K562 (cell line): ENCODE data around the gene MET. TPM values are rescaled to one million over a fixed set of nuclear protein-coding genes. Genes with fewer than 3 reads are reported as not detected.

Source experiments
- ATAC-seq: fragments of 200-7000 bp; cut with Tn5 transposase; 3 replicates; pipeline ENCODE4 v1.9.1; 2020; ENCODE audit warnings: moderate library complexity
- BruUV-seq: library from RNA; stranded (reverse); fragments of 400-500 nt; replicated peaks from 2 replicates; lab custom pipeline; 2021; lab: Mats Ljungman, UMichigan
- CTCF ChIA-PET: fragments of 300-600 bp; formaldehyde crosslinking; extraction: SDS; loops from one replicate; lab custom pipeline; 2021; ENCODE audit warnings: low intra/inter-chr PET ratio; lab: Yijun Ruan, JAX
- POLR2A ChIA-PET: fragments of 300-600, 350-650 bp; sonication (Branson Sonifier 250); formaldehyde crosslinking; extraction: SDS; loops from one replicate; lab custom pipeline; 2021; ENCODE audit warnings: antibody characterized with exemption, inconsistent platforms; lab: Yijun Ruan, JAX
- DNase-seq, 4 experiments: peaks; one replicate each; pipeline versions ENCODE4 v3.0.0 to v3.0.0-alpha.2; 2011 to 2018; ENCODE audit warnings: low spot score in 3 of 4, mixed read lengths in 3 of 4; ENCODE audit errors: extremely low read depth in 1 of 4
- FAIRE-seq: peaks from 2 replicates; lab custom pipeline; 2011; peaks lifted over from hg19 to GRCh38; lab: Jason Lieb, UNC
- H2AFZ ChIP-seq: 2 replicates; pipeline ENCODE4 v1.6.0; 2011; ENCODE audit warnings: low read depth, low read length, control low read depth, inconsistent platforms
- H3K27ac ChIP-seq: fragments of 200-600 bp; 3 replicates; pipeline ENCODE4 v1.8.0; 2011; ENCODE audit warnings: low read depth, mild to moderate bottlenecking, control low read depth, inconsistent platforms, low read length, moderate library complexity, mixed read lengths; ENCODE audit errors: extremely low read depth
- H3K27me3 ChIP-seq, 2 experiments: fragments of 300-600 bp in 1 of 2; 2 replicates in 1 of 2; 3 replicates in 1 of 2; pipeline versions ENCODE4 v1.6.0 to v1.8.0; 2011; ENCODE audit warnings: inconsistent platforms in 2 of 2, low read length in 2 of 2, mild to moderate bottlenecking in 1 of 2, mixed read lengths in 1 of 2, moderate library complexity in 1 of 2; ENCODE audit not compliant: control insufficient read depth in 2 of 2, insufficient read depth in 2 of 2
- H3K36me3 ChIP-seq: fragments of 300-600 bp; 3 replicates; pipeline ENCODE4 v1.8.0; 2011; ENCODE audit warnings: mild to moderate bottlenecking, low read length, inconsistent platforms; ENCODE audit not compliant: control insufficient read depth, insufficient read depth
- H3K4me1 ChIP-seq, 2 experiments: fragments of 200-600 bp in 1 of 2; replicated peaks in 1 of 2; 2 replicates in 1 of 2; 3 replicates in 1 of 2; pipeline versions ENCODE4 v1.5.1 to v1.8.0; 2011; ENCODE audit warnings: inconsistent platforms in 2 of 2, low read length in 2 of 2, mild to moderate bottlenecking in 1 of 2, mixed read lengths in 1 of 2, moderate library complexity in 1 of 2; ENCODE audit not compliant: control insufficient read depth in 2 of 2, insufficient read depth in 2 of 2
- H3K4me2 ChIP-seq: 2 replicates; pipeline ENCODE4 v1.6.1; 2011; ENCODE audit warnings: low read length, control low read depth, inconsistent platforms, mixed read lengths; ENCODE audit not compliant: insufficient read depth
- H3K4me3 ChIP-seq: fragments of 200-600 bp; sonication (generic), shearing (Covaris generic); 2 replicates; pipeline ENCODE4 v1.5.1; 2016; ENCODE audit warnings: control low read depth, inconsistent platforms
- H3K79me2 ChIP-seq: fragments of 200-600 bp; 3 replicates; pipeline ENCODE4 v1.8.0; 2011; ENCODE audit warnings: low read length, inconsistent platforms; ENCODE audit not compliant: control insufficient read depth, insufficient read depth
- H3K9ac ChIP-seq, 2 experiments: 2 replicates each; pipeline versions ENCODE4 v1.6.0 to v1.6.1; 2011; ENCODE audit warnings: low read depth in 2 of 2, low read length in 2 of 2, control low read depth in 1 of 2, inconsistent platforms in 1 of 2, mild to moderate bottlenecking in 1 of 2, mixed read lengths in 1 of 2; ENCODE audit not compliant: insufficient read depth in 1 of 2
- H3K9me1 ChIP-seq: one replicate; pipeline ENCODE4 v1.6.0; 2011; ENCODE audit warnings: inconsistent platforms, mild to moderate bottlenecking, low read length, moderate library complexity; ENCODE audit not compliant: control insufficient read depth, insufficient read depth
- H3K9me3 ChIP-seq: replicated peaks from 2 replicates; pipeline ENCODE4 v1.5.1; 2011; ENCODE audit warnings: low read depth, low read length, inconsistent platforms; ENCODE audit not compliant: control insufficient read depth, insufficient read depth
- H4K20me1 ChIP-seq: replicated peaks from 2 replicates; pipeline ENCODE4 v1.6.1; 2011; ENCODE audit warnings: low read length, inconsistent platforms, mixed read lengths; ENCODE audit not compliant: control insufficient read depth, insufficient read depth
- DDX20 ChIP-seq: fragments of 450-650 bp; IDR thresholded peaks from 2 replicates; pipeline ENCODE4 v1.6.1; 2016; ENCODE audit warnings: missing genetic modification characterization, low read depth, mild to moderate bottlenecking, missing compliant biosample characterization, moderate library complexity
- RAD21 ChIP-seq, 2 experiments: fragments of 250-450 bp in 1 of 2; fragments of 450-650 bp in 1 of 2; sonication (Bioruptor Pico) in 1 of 2; formaldehyde crosslinking in 1 of 2; IDR thresholded peaks in 1 of 2; conservative IDR thresholded peaks in 1 of 2; 2 replicates each; pipeline versions ENCODE4 v1.4.0 to v1.8.0; 2020 to 2022; ENCODE audit warnings: mild to moderate bottlenecking in 2 of 2, moderate library complexity in 1 of 2
- SMC3 ChIP-seq: conservative IDR thresholded peaks from 2 replicates; pipeline ENCODE4 v1.6.1; 2011; ENCODE audit warnings: low read depth, low read length, improper control_type of control experiment; ENCODE audit not compliant: insufficient read depth
- WGBS: fragments of 100-300 bp; shearing (Covaris generic); methylation state at CpG from one replicate; pipeline ENCODE4 v1.1.6; 2016; ENCODE audit warnings: low coverage, mixed read lengths; ENCODE audit not compliant: insufficient coverage; ENCODE audit errors: missing lambda C conversion rate; 5-methylcytosine and 5-hydroxymethylcytosine counted together
- in situ Hi-C: fragments of 300-500 bp; cut with MboI; formaldehyde crosslinking; loops from 4 replicates; pipeline ENCODE4 v1.15.0; 2018; ENCODE audit warnings: inconsistent platforms, mixed read lengths
- intact Hi-C: fragments of 100-400 bp; cut with micrococcal nuclease; formaldehyde crosslinking; loops from 2 replicates; pipeline ENCODE4 v1.14.2; 2022
- polyA plus RNA-seq, 8 experiments: library from polyadenylated mRNA; depleted of rRNA in 4 of 8; stranded (reverse) in 5 of 8; unstranded in 3 of 8; fragments of >200 nt; fragmentation: Nextera tagmentation in 2 of 8; fragmentation: Illumina TruSeq in 1 of 8; extraction: Ambion mirVana in 2 of 8; extraction: Trizol in 1 of 8; gene quantifications; 2 replicates each; pipeline versions ENCODE4 v1.2.1 to v1.2.3, GENCODE V29; 2011 to 2014; ENCODE audit warnings: inconsistent platforms in 1 of 8, missing spikeins in 1 of 8
- total RNA-seq, 7 experiments: library from RNA; depleted of rRNA in 6 of 7; stranded (reverse); fragments of >200 nt in 6 of 7; fragmentation: Illumina TruSeq in 2 of 7; extraction: Trizol in 2 of 7; gene quantifications; 2 replicates each; pipeline versions ENCODE4 v1.2.1 to v1.2.3, GENCODE V29; 2011 to 2021; ENCODE audit warnings: low replicate concordance in 1 of 7
- TF ChIP-seq, protein P1 (sequence below), 2 experiments: fragments of 450-650 bp; formaldehyde crosslinking in 1 of 2; IDR thresholded peaks; 2 replicates each; pipeline versions ENCODE4 v1.4.0 to v1.6.1; 2014 to 2020; ENCODE audit warnings: mild to moderate bottlenecking in 2 of 2, borderline replicate concordance in 1 of 2, low read depth in 1 of 2
- TF ChIP-seq, protein P2 (sequence below), 3 experiments: IDR thresholded peaks in 2 of 3; conservative IDR thresholded peaks in 1 of 3; 2 replicates each; pipeline ENCODE4 v1.5.1; 2011 to 2012; ENCODE audit warnings: low read length in 3 of 3, mild to moderate bottlenecking in 3 of 3, control low read depth in 2 of 3, improper control_type of control experiment in 1 of 3, inconsistent platforms in 1 of 3, low read depth in 1 of 3, mixed read lengths in 1 of 3, moderate library complexity in 1 of 3; ENCODE audit not compliant: insufficient read depth in 2 of 3

MET gene
- total and polyA plus RNA-seq, 9 of the 15 experiments (the other 6 are each of a cell fraction or from before 2014, with no cell fraction given): 0.84 to 2.4 (median 1.1) TPM

DNA sequence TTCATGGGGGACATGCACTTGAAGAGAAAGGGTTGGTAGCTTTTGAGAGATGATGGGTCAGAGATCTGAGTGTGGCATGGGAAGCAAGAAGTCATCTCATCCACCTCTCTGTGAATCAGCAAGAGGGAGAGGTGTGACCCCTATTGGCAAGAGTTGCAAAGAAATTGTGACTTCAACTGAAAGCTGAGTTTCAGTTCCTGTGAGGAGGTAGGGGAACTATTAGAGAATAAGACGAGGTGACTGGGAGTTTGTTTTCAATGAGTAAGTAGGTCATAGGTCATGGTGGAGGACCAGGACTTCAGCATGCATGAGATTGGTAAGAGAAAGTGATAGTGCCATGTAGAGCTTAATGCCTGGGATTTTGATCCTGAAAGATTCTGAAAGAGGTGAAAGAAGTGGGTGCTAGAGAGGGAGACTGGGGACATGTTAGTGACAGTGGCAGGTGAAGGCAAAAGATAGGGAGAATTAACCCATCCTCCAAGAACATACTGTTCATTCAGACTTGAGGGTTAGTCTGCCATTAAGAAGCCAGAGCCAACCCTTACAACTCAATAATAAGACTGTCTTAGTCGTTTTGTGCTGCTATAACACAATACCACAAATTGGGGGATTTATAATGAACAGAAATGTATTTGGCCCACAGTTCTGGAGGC lies 114.9 kb downstream of the MET start:
- no peak overlapping the region for H3K4me3 ChIP-seq
- peak in 1 of 4 experiments; percentile 18 for DNase-seq
- H4K20me1 ChIP-seq: no peaks in the 10 kb centered on the region
- no peaks in the 10 kb centered on the region for H3K9me1 ChIP-seq
- no peak overlapping the region for H3K4me2 ChIP-seq
- TF ChIP-seq, protein P1, sequence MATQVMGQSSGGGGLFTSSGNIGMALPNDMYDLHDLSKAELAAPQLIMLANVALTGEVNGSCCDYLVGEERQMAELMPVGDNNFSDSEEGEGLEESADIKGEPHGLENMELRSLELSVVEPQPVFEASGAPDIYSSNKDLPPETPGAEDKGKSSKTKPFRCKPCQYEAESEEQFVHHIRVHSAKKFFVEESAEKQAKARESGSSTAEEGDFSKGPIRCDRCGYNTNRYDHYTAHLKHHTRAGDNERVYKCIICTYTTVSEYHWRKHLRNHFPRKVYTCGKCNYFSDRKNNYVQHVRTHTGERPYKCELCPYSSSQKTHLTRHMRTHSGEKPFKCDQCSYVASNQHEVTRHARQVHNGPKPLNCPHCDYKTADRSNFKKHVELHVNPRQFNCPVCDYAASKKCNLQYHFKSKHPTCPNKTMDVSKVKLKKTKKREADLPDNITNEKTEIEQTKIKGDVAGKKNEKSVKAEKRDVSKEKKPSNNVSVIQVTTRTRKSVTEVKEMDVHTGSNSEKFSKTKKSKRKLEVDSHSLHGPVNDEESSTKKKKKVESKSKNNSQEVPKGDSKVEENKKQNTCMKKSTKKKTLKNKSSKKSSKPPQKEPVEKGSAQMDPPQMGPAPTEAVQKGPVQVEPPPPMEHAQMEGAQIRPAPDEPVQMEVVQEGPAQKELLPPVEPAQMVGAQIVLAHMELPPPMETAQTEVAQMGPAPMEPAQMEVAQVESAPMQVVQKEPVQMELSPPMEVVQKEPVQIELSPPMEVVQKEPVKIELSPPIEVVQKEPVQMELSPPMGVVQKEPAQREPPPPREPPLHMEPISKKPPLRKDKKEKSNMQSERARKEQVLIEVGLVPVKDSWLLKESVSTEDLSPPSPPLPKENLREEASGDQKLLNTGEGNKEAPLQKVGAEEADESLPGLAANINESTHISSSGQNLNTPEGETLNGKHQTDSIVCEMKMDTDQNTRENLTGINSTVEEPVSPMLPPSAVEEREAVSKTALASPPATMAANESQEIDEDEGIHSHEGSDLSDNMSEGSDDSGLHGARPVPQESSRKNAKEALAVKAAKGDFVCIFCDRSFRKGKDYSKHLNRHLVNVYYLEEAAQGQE (IDR thresholded peaks at IDR 0.05; ENCODE audit: borderline replicate concordance): peak; percentile 49; the same call in 1 of the 2 replicates
- TF ChIP-seq, protein P1 (CRISPR knock-in tag; IDR thresholded peaks at IDR 0.05; ENCODE audit: low read depth): no peak
- TF ChIP-seq, protein P2, sequence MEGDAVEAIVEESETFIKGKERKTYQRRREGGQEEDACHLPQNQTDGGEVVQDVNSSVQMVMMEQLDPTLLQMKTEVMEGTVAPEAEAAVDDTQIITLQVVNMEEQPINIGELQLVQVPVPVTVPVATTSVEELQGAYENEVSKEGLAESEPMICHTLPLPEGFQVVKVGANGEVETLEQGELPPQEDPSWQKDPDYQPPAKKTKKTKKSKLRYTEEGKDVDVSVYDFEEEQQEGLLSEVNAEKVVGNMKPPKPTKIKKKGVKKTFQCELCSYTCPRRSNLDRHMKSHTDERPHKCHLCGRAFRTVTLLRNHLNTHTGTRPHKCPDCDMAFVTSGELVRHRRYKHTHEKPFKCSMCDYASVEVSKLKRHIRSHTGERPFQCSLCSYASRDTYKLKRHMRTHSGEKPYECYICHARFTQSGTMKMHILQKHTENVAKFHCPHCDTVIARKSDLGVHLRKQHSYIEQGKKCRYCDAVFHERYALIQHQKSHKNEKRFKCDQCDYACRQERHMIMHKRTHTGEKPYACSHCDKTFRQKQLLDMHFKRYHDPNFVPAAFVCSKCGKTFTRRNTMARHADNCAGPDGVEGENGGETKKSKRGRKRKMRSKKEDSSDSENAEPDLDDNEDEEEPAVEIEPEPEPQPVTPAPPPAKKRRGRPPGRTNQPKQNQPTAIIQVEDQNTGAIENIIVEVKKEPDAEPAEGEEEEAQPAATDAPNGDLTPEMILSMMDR (IDR thresholded peaks at IDR 0.05 in 2 of 3, conservative IDR thresholded peaks at IDR 0.05 in 1 of 3; ENCODE audit: insufficient read depth in 2 of 3, low read depth in 1 of 3, low read length in 3 of 3): peak; percentile 31 to 66 (median 41); a peak in 4 of 6 replicates
- TF ChIP-seq DDX20 (tag) (no peak), RAD21 (CRISPR knock-in tag; conservative IDR thresholded peaks at IDR 0.05 in 1 of 2, IDR thresholded peaks at IDR 0.05 in 1 of 2) (peak; percentile 68 to 73), SMC3 (0 out of 2 replicates have a peak, but pooled peaks have one; percentile 12)
- TF ChIP-seq, all 486 proteins: peak for 4
- FAIRE-seq (peak; percentile 32), ATAC-seq (peak; percentile 67; the same call in 2 of the 3 replicates)
- 0% methylated on average over 2 of the region's 2 CpGs for WGBS
- Histone ChIP-seq H3K9me3 (no peaks in the 10 kb centered on the region), H3K4me1 (no peaks in the 10 kb centered on the region), H3K27me3 (peaks cover 5 to 8% of the 10 kb centered on the region in 2 experiments; a peak in 3 of 5 replicates), H2AFZ (no peak overlapping the region), H3K9ac (no peak overlapping the region), H3K27ac (no peak overlapping the region), H3K36me3 (no peaks in the 10 kb centered on the region), H3K79me2 (no peaks in the 10 kb centered on the region)
- ChIA-PET POLR2A (interaction anchor here (0.6 kb wide), 1 partner anchor 32 kb away, joined by 3 read pairs; no protein-coding TSS in a partner anchor), CTCF (no interaction called here)
- in situ Hi-C loops: no loop called here
- intact Hi-C loops: loop anchor here (1.0 kb wide), 1 partner anchor 189 kb away; no protein-coding TSS in a partner anchor
- BruUV-seq: no TSS peak
